Lung (tissue), 12 donors: ENCODE results near the gene SELENOM. TPM values are rescaled to one million over a fixed set of nuclear protein-coding genes. Genes with fewer than 3 reads are reported as not detected.
A peak's percentile ranks its signal among the peaks of the same experiment; 100 is the strongest.

Experiments
- ATAC-seq: fragments of 200-7000 bp; cut with Tn5 transposase; one replicate; pipeline ENCODE4 v1.9.1; 2020; ENCODE audit warnings: moderate number of reproducible peaks; ENCODE audit not compliant: insufficient read depth, low FRiP score
- DNase-seq, 3 donors: peaks; one replicate each; pipeline ENCODE4 v3.0.0-alpha.2; 2013 to 2017
- H3K27ac ChIP-seq, 2 donors: one replicate each; pipeline ENCODE4 v1.5.1; 2013; ENCODE audit warnings: mild to moderate bottlenecking in 2 of 2, moderate library complexity in 2 of 2, control low read depth in 1 of 2, inconsistent platforms in 1 of 2, low read depth in 1 of 2, low read length in 1 of 2
- H3K27me3 ChIP-seq, 3 donors: one replicate each; pipeline ENCODE4 v1.5.1; 2013; ENCODE audit warnings: low read length in 2 of 3; ENCODE audit not compliant: control insufficient read depth in 3 of 3, insufficient read depth in 3 of 3
- H3K36me3 ChIP-seq, 4 donors: one replicate each; pipeline ENCODE4 v1.5.1; 2013; ENCODE audit warnings: low read length in 4 of 4, mild to moderate bottlenecking in 1 of 4, moderate library complexity in 1 of 4; ENCODE audit not compliant: control insufficient read depth in 4 of 4, insufficient read depth in 4 of 4
- H3K4me1 ChIP-seq, 5 donors: one replicate each; pipeline ENCODE4 v1.5.1; 2013; ENCODE audit warnings: low read length in 5 of 5, mild to moderate bottlenecking in 2 of 5, moderate library complexity in 1 of 5; ENCODE audit not compliant: control insufficient read depth in 5 of 5, insufficient read depth in 5 of 5
- H3K4me3 ChIP-seq: one replicate; pipeline ENCODE4 v1.5.1; 2013; ENCODE audit warnings: mild to moderate bottlenecking, control low read depth, moderate library complexity
- H3K9ac ChIP-seq, 2 donors: one replicate each; pipeline ENCODE4 v1.5.1; 2013; ENCODE audit warnings: low read length in 2 of 2, control low read depth in 1 of 2; ENCODE audit not compliant: insufficient read depth in 1 of 2
- H3K9me3 ChIP-seq, 4 donors: one replicate each; pipeline ENCODE4 v1.5.1; 2013; ENCODE audit warnings: low read length in 3 of 4, mild to moderate bottlenecking in 1 of 4, moderate library complexity in 1 of 4; ENCODE audit not compliant: control insufficient read depth in 4 of 4, insufficient read depth in 3 of 4
- WGBS, 2 donors: extraction: QIAGEN DNeasy Blood & Tissue Kit; methylation state at CpG; one replicate each; pipeline ENCODE4 v1.1.7; 2013; 5-methylcytosine and 5-hydroxymethylcytosine counted together
- polyA plus RNA-seq, 2 donors: library from polyadenylated mRNA; stranded (reverse); fragments of 200-250 nt; gene quantifications; one replicate each; pipeline ENCODE4 v1.2.1, GENCODE V29; 2013
- total RNA-seq, 2 donors: library from RNA; depleted of rRNA in 1 of 2; stranded (reverse); fragments of >200 nt in 1 of 2; gene quantifications; one replicate each; pipeline ENCODE4 v1.2.1, GENCODE V29; 2014 to 2021
- TF ChIP-seq, protein P1 (sequence below): IDR thresholded peaks from 2 replicates; pipeline ENCODE4 v1.5.1; 2012; ENCODE audit warnings: mild to moderate bottlenecking; ENCODE audit errors: control extremely low read depth, extremely low read depth
- donor health status: control.
- donor health status: control.
- donor health status: Bipolar disorder and iron deficiency.
- donor health status: healthy.
- donor health status: DM: yes; HTN: yes; CAD: no.

SELENOM gene
- total and polyA plus RNA-seq, 4 donors, result 26.6 to 159 (median 147) TPM

DNA sequence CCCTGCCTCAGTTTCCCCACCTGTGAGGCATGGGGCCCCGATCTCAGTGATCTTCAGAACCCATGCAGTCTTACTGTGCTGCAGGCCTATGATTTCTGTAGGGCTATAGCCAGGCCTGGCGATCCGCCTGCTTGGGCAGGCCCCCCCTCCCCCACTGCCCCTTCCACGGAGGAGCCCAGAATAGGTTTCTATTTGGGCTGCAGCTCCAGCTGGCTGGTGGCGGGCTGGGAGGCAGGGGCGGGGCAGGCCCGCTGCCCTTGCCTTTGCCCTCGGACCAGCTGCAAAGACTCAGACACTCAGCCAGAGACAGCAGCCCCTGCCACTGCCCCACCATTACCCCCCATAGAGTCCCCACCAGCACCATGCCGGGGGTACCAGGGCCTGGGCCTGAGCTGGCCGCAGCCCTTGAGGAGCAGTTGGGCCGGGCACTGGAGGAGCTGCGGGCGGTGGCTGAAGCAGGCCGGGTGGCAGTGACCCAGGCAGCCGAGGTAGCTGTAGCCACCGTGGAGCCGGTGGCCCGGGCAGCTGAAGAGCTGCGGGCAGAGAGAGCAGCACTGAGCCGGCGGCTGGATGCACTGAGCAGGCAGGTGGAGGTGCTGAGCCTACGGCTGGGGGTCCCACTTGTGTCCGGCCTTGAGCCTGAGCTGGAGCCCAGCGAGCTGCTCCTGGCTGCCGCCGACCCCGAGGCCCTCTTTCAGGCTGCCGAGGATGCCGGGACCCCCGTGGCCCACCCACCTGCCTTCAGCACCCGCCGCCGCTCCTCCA lies 14.1 kb downstream of the SELENOM start:
- no peaks in the 10 kb centered on the region for H3K4me1 ChIP-seq
- DNase-seq, result no peak

DNA sequence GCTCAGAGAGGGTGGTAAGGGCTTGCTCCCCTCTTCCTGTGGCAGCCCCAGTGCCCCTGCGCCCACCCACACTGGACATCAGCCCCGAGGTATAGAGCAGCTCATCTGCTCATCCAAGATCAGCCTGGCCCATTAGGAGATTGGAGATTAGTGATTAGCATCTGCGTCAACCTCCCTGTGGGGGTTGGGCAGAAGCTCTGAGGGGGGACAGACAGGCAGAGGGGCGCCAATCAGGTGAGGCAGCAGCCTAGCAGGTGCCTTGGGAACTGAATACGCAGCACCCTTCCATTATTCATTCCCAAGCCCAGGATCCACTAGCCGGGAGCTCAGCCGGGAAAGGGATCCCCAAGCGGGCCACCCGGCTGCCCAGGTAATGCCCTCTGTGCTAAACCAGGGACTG lies 15.2 kb downstream of the SELENOM start:
- Histone ChIP-seq H3K9me3 (no peaks in the 10 kb centered on the region), H3K9ac (peak overlapping the region in 1 of 2 donors; percentile 13), H3K27ac (no peak overlapping the region), H3K36me3 (peaks cover 7 to 80% (median 54%) of the 10 kb centered on the region in 4 donors), H3K4me3 (no peak overlapping the region), H3K4me1 (no peaks in the 10 kb centered on the region), H3K27me3 (no peaks in the 10 kb centered on the region)
- TF ChIP-seq, protein P1, sequence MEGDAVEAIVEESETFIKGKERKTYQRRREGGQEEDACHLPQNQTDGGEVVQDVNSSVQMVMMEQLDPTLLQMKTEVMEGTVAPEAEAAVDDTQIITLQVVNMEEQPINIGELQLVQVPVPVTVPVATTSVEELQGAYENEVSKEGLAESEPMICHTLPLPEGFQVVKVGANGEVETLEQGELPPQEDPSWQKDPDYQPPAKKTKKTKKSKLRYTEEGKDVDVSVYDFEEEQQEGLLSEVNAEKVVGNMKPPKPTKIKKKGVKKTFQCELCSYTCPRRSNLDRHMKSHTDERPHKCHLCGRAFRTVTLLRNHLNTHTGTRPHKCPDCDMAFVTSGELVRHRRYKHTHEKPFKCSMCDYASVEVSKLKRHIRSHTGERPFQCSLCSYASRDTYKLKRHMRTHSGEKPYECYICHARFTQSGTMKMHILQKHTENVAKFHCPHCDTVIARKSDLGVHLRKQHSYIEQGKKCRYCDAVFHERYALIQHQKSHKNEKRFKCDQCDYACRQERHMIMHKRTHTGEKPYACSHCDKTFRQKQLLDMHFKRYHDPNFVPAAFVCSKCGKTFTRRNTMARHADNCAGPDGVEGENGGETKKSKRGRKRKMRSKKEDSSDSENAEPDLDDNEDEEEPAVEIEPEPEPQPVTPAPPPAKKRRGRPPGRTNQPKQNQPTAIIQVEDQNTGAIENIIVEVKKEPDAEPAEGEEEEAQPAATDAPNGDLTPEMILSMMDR, result no peak
- no peak for ATAC-seq
- WGBS, 2 donors, result 95 to 98% methylated on average over 9 of the region's 9 CpGs
- no peak for DNase-seq

More for the DNA sequence above, 14.1 kb downstream of the SELENOM start:
- 92 to 95% methylated on average over 28 to 33 of the region's 33 CpGs for WGBS, 2 donors
- Histone ChIP-seq H3K27ac (peak overlapping the region in 1 of 2 donors; percentile 86), H3K4me3 (no peak overlapping the region), H3K9ac (no peak overlapping the region), H3K27me3 (no peaks in the 10 kb centered on the region), H3K36me3 (peaks cover 3 to 81% (median 57%) of the 10 kb centered on the region in 4 donors), H3K9me3 (no peaks in the 10 kb centered on the region)
- no peak for ATAC-seq
- TF ChIP-seq, protein P1, result no peak

DNA sequence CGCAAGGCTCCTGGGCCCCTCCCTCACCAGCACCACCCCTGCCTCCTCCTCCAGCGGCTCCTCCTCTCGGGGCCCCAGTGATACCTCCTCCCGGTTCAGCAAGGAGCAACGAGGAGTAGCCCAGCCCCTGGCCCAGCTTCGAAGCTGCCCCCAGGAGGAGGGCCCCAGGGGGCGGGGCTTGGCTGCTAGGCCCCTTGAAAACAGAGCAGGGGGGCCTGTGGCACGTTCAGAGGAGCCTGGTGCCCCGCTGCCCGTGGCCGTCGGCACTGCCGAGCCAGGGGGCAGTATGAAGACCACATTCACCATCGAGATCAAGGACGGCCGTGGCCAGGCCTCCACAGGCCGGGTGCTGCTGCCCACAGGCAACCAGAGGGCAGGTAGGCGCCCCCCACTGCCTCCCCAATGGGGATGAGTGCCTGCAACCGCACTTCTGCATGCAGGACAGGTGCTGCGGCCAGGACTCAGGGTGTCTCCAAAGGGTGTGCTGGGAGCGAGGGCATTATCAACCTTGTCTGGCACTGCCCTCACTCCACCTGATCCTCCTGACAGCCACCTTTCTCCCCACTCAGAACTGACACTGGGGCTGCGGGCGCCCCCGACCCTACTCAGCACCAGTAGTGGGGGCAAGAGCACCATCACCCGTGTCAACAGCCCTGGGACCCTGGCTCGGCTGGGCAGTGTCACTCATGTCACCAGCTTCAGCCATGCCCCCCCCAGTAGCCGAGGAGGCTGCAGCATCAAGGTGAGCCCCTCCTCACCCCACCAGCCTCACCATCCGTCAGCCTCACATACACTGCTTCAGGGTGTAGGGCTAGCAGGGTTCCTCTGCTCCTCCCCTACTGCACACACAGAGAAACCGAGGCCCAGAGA lies 16.0 kb downstream of the SELENOM start:
- DNase-seq, result no peak
- Histone ChIP-seq H3K9me3 (no peaks in the 10 kb centered on the region), H3K36me3 (peaks cover 4 to 76% (median 51%) of the 10 kb centered on the region in 4 donors), H3K4me3 (no peak overlapping the region), H3K27ac (no peak overlapping the region), H3K9ac (no peak overlapping the region), H3K27me3 (no peaks in the 10 kb centered on the region), H3K4me1 (no peaks in the 10 kb centered on the region)
- 89 to 91% methylated on average over 29 of the region's 29 CpGs for WGBS, 2 donors
- ATAC-seq, result no peak
- TF ChIP-seq, protein P1, result no peak
